Osteocyte (in vitro differentiated cells): ENCODE results near the gene KRT36. TPM values are rescaled to one million over a fixed set of nuclear protein-coding genes. Genes with fewer than 3 reads are reported as not detected.

Source experiments
- DNase-seq: peaks from one replicate; pipeline ENCODE4 v3.0.0; 2021; ENCODE audit warnings: mixed read lengths; ENCODE audit not compliant: unreplicated experiment; ENCODE audit errors: extremely low spot score
- H3K27ac Mint-ChIP-seq: one replicate; pipeline ENCODE4 v1.8.0; 2021; ENCODE audit warnings: mild to moderate bottlenecking, mixed read lengths; ENCODE audit not compliant: unreplicated experiment
- H3K27me3 Mint-ChIP-seq: one replicate; pipeline ENCODE4 v1.8.0; 2021; ENCODE audit warnings: mixed read lengths; ENCODE audit not compliant: unreplicated experiment
- H3K36me3 Mint-ChIP-seq: one replicate; pipeline ENCODE4 v1.8.0; 2021; ENCODE audit warnings: mixed read lengths; ENCODE audit not compliant: unreplicated experiment
- H3K4me1 Mint-ChIP-seq: one replicate; pipeline ENCODE4 v1.8.0; 2021; ENCODE audit warnings: mixed read lengths; ENCODE audit not compliant: unreplicated experiment
- H3K4me3 Mint-ChIP-seq: one replicate; pipeline ENCODE4 v1.8.0; 2021; ENCODE audit warnings: mild to moderate bottlenecking, moderate library complexity, mixed read lengths; ENCODE audit not compliant: unreplicated experiment
- H3K9me3 Mint-ChIP-seq: one replicate; pipeline ENCODE4 v1.8.0; 2021; ENCODE audit warnings: mixed read lengths; ENCODE audit not compliant: unreplicated experiment
- total RNA-seq: library from RNA; stranded (reverse); gene quantifications from 2 replicates; pipeline ENCODE4 v1.2.1, GENCODE V29; 2021
- TF ChIP-seq, protein P1 (sequence below): fragments of 200-600 bp; sonication (generic); IDR thresholded peaks from 2 replicates; pipeline ENCODE4 v1.5.0; 2021; ENCODE audit warnings: antibody characterized with exemption, mild to moderate bottlenecking, moderate library complexity

Gene KRT36
- total RNA-seq, 1 donor from 2014 or later = not detected

GRCh38 chr17:41466988-41467387 lies 22.7 kb downstream of the KRT36 start, which contains the start of gene KRT32:
TSS of gene KRT32 (minus strand) at chr17:41467386. CDS start at chr17:41467325, 61 bp downstream.
- Mint-ChIP-seq H3K27ac (no peak within 1 kb of the TSS), H3K4me3 (no peak within 1 kb of the TSS), H3K4me1 (peaks cover 8% of the 10 kb centered on the region), H3K36me3 (no peaks in the 10 kb centered on the region), H3K9me3 (peaks cover 19% of the 10 kb centered on the region), H3K27me3 (peaks cover 18% of the 10 kb centered on the region)
- DNase-seq = no peak
- TF ChIP-seq, protein P1, sequence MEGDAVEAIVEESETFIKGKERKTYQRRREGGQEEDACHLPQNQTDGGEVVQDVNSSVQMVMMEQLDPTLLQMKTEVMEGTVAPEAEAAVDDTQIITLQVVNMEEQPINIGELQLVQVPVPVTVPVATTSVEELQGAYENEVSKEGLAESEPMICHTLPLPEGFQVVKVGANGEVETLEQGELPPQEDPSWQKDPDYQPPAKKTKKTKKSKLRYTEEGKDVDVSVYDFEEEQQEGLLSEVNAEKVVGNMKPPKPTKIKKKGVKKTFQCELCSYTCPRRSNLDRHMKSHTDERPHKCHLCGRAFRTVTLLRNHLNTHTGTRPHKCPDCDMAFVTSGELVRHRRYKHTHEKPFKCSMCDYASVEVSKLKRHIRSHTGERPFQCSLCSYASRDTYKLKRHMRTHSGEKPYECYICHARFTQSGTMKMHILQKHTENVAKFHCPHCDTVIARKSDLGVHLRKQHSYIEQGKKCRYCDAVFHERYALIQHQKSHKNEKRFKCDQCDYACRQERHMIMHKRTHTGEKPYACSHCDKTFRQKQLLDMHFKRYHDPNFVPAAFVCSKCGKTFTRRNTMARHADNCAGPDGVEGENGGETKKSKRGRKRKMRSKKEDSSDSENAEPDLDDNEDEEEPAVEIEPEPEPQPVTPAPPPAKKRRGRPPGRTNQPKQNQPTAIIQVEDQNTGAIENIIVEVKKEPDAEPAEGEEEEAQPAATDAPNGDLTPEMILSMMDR = no peak

GRCh38 chr17:41464682-41465081 lies 25.0 kb downstream of the KRT36 start:
- TF ChIP-seq, protein P1 = no peak
- no peak overlapping the region for H3K4me3 Mint-ChIP-seq
- DNase-seq = no peak
- H3K36me3 Mint-ChIP-seq = no peaks in the 10 kb centered on the region
- peaks cover 8% of the 10 kb centered on the region for H3K27me3 Mint-ChIP-seq
- peaks cover 11% of the 10 kb centered on the region for H3K9me3 Mint-ChIP-seq
- peaks cover 8% of the 10 kb centered on the region for H3K4me1 Mint-ChIP-seq
- no peak overlapping the region for H3K27ac Mint-ChIP-seq

DNA sequence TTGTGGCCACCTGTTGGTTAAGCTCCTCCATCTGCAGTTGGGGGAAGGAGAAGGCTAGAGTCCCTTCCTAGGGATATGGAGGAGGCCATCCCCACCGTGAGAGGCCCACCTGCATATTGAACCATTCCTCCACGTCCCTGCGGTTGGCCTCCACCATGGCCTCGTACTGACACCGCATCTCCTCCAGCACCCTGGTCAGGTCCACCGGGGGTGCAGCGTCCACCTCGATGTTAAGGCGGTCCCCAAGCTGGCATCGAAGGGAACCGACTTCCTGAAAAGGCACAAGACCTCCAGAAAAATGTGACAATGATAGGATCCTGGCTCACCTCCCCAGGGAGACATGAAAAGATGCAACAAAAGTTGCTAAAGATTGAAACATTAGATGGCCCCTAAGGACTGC lies 25.5 kb downstream of the KRT36 start:
- TF ChIP-seq, protein P1 = no peak
- DNase-seq = no peak
- Mint-ChIP-seq H3K27ac (no peak overlapping the region), H3K4me3 (no peak overlapping the region), H3K4me1 (peaks cover 8% of the 10 kb centered on the region), H3K27me3 (peaks cover 8% of the 10 kb centered on the region), H3K9me3 (peaks cover 11% of the 10 kb centered on the region), H3K36me3 (no peaks in the 10 kb centered on the region)

DNA sequence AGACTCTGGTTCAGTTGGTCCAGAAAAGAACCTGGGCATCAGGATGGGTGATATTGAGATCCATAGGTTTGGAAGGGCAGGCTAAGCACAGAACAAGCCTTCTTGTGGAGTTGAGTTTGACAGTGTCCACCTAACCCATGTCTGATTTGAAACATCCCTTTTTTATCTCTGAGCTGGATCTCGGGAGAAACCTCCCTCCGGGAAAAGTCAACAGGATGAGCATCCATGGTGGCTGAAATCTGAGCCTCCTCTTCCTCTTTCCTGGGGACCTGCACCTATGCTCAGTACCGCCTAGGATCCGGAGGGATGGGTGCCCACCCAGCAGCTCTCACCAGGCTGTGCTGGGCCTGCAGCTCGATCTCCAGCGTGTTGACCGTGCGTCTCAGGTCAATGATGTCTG lies 26.0 kb downstream of the KRT36 start:
- H3K27me3 Mint-ChIP-seq = peaks cover 8% of the 10 kb centered on the region
- no peak overlapping the region for H3K4me3 Mint-ChIP-seq
- H3K36me3 Mint-ChIP-seq = no peaks in the 10 kb centered on the region
- TF ChIP-seq, protein P1 = no peak
- H3K9me3 Mint-ChIP-seq = peaks cover 11% of the 10 kb centered on the region
- DNase-seq = no peak
- H3K4me1 Mint-ChIP-seq = peaks cover 8% of the 10 kb centered on the region
- H3K27ac Mint-ChIP-seq = no peak overlapping the region

GRCh38 chr17:41462705-41463104 lies 27.0 kb downstream of the KRT36 start:
- TF ChIP-seq, protein P1 = no peak
- H3K4me1 Mint-ChIP-seq = peaks cover 8% of the 10 kb centered on the region
- DNase-seq = no peak
- H3K27ac Mint-ChIP-seq = no peak overlapping the region
- H3K9me3 Mint-ChIP-seq = peaks cover 1% of the 10 kb centered on the region
- H3K4me3 Mint-ChIP-seq = no peak overlapping the region
- peaks cover 8% of the 10 kb centered on the region for H3K27me3 Mint-ChIP-seq
- H3K36me3 Mint-ChIP-seq = no peaks in the 10 kb centered on the region
